ENCODE measurements around the gene SH2D2A. TPM values are rescaled to one million over a fixed set of nuclear protein-coding genes. Genes with fewer than 3 reads are reported as not detected.

The SH2D2A gene
- total and polyA plus RNA-seq, 2 donors (not counting 3 experiments of a cell fraction or from before 2014, with no cell fraction given), result 0.92 to 1.1 TPM

- Histone ChIP-seq H3K36me3 (ENCODE audit: control insufficient read depth in 2 of 2, extremely low read depth in 1 of 2, insufficient read depth in 2 of 2, low read length in 2 of 2) (no peaks in the 10 kb centered on the region), H3K9me1 (replicated peaks; ENCODE audit: control insufficient read depth, extremely low read depth, insufficient read depth, low read length) (no peaks in the 10 kb centered on the region), H2AFZ (ENCODE audit: low read depth, low read length) (no peak overlapping the region), H3K9me3 (replicated peaks; ENCODE audit: control insufficient read depth, insufficient read depth, low read length) (no peaks in the 10 kb centered on the region), H3K9ac (replicated peaks; ENCODE audit: extremely low read depth, insufficient read depth, low read length) (no peak overlapping the region), H3K27ac (ENCODE audit: insufficient read depth, low read depth, low read length) (no peak overlapping the region), H3K27me3 (ENCODE audit: control insufficient read depth in 2 of 2, insufficient read depth in 2 of 2, low read length in 2 of 2) (peaks cover 39 to 50% of the 10 kb centered on the region in 2 experiments), H3K79me2 (ENCODE audit: control insufficient read depth, insufficient read depth, low read length) (no peaks in the 10 kb centered on the region), H3K4me2 (ENCODE audit: insufficient read depth, low read length) (no peak overlapping the region), H4K20me1 (replicated peaks; ENCODE audit: control insufficient read depth, extremely low read depth, insufficient read depth, low read length) (no peaks in the 10 kb centered on the region), H3K4me3 (replicated peaks in 1 of 3; ENCODE audit: insufficient read depth in 1 of 3, low read depth in 1 of 3, low read length in 3 of 3) (no peak overlapping the region), H3K4me1 (ENCODE audit: control insufficient read depth, extremely low read depth, insufficient read depth, low read length) (peaks cover 3% of the 10 kb centered on the region)
- BruUV-seq (replicated peaks), result no TSS peak
- CTCF ChIA-PET, result interaction anchor here (0.6 to 4.5 kb wide), 7 partner anchors 12 to 90 kb away, joined by 3 to 144 read pairs (median 35); partner anchors contain the start of genes INSRR, LRRC71 and NTRK1
- TF ChIP-seq MYC (IDR thresholded peaks at IDR 0.05; ENCODE audit: low read depth, low read length) (no peak), POLR2A (IDR thresholded peaks at IDR 0.05; ENCODE audit: low read depth, low read length) (no peak), CTCF (IDR thresholded peaks at IDR 0.05; ENCODE audit: extremely low read depth in 1 of 2, insufficient read depth in 1 of 2, low read depth in 1 of 2, low read length in 2 of 2) (no peak), EZH2 (IDR thresholded peaks at IDR 0.05; ENCODE audit: borderline replicate concordance, low read depth, low read length, severe bottlenecking) (no peak), GATA2 (IDR thresholded peaks at IDR 0.05; ENCODE audit: insufficient read depth, insufficient read length, low read depth, low read length) (no peak), JUN (IDR thresholded peaks at IDR 0.05; ENCODE audit: borderline replicate concordance, insufficient read depth, insufficient read length, low read depth) (no peak), MAX (IDR thresholded peaks at IDR 0.05; ENCODE audit: insufficient read depth, insufficient read length) (no peak), POLR2AphosphoS5 (IDR thresholded peaks at IDR 0.05; ENCODE audit: insufficient read depth, low read depth, low read length) (no peak), FOS (IDR thresholded peaks at IDR 0.05; ENCODE audit: borderline replicate concordance, insufficient read depth, low read length) (no peak)
- DNase-seq (ENCODE audit: low read depth, low spot score), result no peak
- intact Hi-C loops (cut with micrococcal nuclease), result no loop called here
- dilution Hi-C loops (cut with MboI; ENCODE audit: extremely low pct_ligation_motif_present, low sequenced_read_pairs), result no loop called here
- POLR2A ChIA-PET, result no interaction called here
- no peak for FAIRE-seq
Measured at GRCh38 chr1:156836041-156836654, 19.5 kb upstream of the SH2D2A start.

Data from endothelial cell of umbilical vein (primary cell).